GM13977 (cell line): ENCODE measurements around the gene NF2.

Experiments used
- DNase-seq: peaks from one replicate; pipeline ENCODE4 v3.0.0; 2012; ENCODE audit warnings: low spot score
- in situ Hi-C: fragments of 300-500 bp; cut with MboI; formaldehyde crosslinking; loops from one replicate; pipeline ENCODE4 v1.12.0; 2022; ENCODE audit warnings: low sequenced_read_pairs, low pct_unique_long_range_greater_than_20kb, mixed read lengths, inconsistent platforms; ENCODE audit not compliant: unreplicated experiment
- TF ChIP-seq, protein P1 (sequence below): IDR thresholded peaks from 2 replicates; pipeline ENCODE4 v1.5.1; 2012; ENCODE audit warnings: mild to moderate bottlenecking, control low read depth; ENCODE audit not compliant: insufficient read depth; ENCODE audit errors: extremely low read depth, missing control alignments

The NF2 gene

DNA sequence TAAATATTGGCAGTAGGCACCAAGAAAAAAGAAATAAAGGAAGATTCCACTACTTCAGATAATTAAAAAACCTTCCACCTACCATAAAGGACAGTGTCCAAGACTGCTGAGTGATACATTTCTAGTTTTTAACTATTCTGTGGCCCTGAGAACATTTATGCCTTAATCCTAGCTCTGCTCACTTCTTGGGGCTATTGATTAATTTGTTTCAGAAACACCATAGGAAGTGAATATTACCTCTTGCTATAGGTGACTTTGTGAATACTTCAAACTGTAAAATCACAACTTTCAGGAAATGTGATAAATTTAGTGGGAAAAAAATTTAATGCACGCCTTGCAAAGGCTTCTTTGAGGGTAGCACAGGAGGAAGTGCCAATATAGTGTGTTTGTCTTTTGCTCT, 35.2 kb downstream of the NF2 start:
- in situ Hi-C loops: no loop called here
- DNase-seq: no peak
- TF ChIP-seq, protein P1, sequence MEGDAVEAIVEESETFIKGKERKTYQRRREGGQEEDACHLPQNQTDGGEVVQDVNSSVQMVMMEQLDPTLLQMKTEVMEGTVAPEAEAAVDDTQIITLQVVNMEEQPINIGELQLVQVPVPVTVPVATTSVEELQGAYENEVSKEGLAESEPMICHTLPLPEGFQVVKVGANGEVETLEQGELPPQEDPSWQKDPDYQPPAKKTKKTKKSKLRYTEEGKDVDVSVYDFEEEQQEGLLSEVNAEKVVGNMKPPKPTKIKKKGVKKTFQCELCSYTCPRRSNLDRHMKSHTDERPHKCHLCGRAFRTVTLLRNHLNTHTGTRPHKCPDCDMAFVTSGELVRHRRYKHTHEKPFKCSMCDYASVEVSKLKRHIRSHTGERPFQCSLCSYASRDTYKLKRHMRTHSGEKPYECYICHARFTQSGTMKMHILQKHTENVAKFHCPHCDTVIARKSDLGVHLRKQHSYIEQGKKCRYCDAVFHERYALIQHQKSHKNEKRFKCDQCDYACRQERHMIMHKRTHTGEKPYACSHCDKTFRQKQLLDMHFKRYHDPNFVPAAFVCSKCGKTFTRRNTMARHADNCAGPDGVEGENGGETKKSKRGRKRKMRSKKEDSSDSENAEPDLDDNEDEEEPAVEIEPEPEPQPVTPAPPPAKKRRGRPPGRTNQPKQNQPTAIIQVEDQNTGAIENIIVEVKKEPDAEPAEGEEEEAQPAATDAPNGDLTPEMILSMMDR: no peak

DNA sequence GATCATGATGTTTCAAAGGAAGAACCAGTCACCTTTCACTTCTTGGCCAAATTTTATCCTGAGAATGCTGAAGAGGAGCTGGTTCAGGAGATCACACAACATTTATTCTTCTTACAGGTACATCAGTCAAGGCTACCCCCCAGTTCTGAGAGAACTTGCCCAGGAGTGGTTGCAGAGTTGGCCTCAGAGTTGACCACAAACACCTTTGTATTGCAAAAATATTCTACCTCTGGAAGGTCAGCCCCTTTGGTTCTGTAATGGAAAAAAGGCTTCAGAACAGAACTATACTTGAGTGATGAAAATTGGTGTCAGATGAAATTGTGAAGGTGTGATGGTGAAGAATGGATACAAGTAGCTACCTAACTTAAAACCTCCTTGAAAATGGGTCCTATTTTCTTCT, 35.7 kb downstream of the NF2 start:
- TF ChIP-seq, protein P1: no peak
- DNase-seq: no peak
- in situ Hi-C loops: no loop called here

DNA sequence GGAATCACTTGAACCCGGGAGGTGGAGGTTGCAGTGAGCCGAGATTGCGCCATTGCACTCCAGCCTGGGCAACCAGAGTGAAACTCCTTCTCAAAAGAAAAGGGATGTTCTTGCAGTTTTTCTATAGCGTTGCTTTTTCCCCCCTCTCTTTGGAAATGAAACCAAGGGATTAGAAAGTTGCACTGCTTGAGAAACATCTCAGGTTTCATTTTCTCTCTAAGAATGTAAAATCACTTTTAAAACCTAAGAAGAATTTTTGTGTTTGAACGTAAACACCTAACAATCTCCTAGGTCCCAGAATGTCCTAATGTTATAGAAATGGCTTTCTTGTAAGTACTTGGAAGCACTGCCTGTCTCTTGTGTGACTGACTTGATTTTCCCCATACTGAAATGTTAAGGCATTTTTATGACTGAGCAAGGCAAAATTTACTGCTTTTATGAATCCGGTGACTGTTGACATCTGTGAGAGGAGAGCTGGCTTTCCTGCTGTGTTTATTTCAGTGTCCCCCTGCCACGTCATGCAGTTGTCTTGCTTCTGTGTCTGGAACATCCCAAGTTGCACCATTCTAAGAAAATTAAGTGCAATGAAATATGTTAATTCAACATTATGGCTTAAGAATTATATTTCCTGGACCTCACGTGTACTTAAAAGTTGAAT, 37.7 kb downstream of the NF2 start:
- TF ChIP-seq, protein P1: no peak
- in situ Hi-C loops: no loop called here
- DNase-seq: no peak

DNA sequence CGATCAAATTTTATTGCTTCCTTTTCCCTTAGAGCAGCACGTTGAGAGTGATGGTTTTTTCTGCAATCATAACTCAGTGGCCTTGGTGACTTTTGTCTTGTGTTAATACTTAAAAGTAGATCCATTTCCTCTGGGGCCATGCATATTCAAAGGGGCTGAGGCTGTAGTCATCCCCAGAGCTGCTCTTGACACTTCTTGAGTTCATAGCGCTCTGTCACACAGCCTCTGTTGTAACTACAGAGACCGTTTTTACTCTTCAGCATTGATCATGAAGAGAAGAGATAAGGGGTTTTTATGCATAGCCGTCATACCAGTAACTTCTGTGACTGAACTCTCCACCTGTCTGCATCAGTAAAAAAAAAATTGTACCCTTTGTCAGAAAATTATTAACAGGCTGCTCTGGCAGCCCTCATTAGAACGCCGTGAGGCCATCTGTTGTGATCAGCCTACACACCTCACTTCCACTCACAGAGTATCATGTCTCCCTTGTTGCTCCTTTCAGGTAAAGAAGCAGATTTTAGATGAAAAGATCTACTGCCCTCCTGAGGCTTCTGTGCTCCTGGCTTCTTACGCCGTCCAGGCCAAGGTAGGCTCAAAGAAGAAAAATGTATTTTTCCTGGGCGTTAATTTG, 38.4 kb downstream of the NF2 start:
- in situ Hi-C loops: no loop called here
- TF ChIP-seq, protein P1: no peak
- DNase-seq: no peak

DNA sequence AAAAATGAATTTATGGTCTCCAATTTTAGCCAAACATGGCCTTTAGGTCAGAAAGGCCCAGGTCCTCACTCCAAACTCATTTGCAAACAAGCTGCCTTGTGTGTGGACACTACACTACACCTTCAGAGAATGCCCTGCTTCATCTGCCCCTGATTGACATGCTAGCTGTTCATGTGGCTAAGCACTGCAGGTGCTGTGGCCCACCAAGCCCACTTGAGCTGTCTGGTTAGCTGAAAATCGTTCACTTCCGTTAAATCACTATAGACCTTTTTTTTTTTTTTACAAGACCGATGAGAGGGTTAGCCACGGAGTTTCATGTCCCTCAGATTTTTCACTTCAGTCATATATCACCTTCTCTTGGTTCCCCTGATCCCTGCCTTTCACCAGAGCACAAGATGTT, 39.3 kb downstream of the NF2 start:
- peak; percentile 31 for DNase-seq
- TF ChIP-seq, protein P1: no peak
- in situ Hi-C loops: no loop called here

DNA sequence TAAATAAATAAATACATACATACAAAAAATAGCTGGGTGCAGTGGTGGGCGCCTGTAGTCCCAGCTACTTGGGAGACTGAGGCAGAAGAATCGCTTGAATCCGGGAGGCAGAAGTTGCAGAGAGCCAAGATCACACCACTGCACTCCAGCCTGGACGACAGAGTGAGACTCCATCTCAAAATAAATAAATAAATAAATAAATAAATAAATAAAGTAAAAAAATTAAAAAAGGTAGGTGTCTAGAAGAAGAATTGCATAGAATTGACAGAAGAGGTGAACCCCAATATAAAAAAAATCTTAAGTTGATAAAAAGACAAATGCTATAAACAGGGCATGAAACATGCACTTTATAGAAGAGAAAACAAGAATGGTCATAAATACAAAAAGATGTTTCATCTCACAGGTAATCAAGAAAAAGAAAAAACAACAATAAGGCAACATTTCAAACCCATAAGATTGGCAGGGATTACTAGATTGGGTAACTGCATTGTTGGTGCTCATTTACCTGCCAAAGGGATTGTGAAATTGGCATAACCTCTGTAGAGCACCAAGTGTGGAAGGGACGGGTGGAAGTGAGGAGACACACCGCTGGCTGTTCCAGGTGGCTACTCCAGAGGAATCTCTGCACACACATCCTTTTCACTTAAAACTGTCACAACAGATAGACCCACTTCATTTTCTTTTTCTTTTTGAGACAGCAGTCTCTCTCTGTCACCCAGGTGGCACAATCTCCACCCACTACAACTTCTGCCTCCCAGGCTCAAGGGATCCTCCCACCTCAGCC, 44.7 kb downstream of the NF2 start:
- TF ChIP-seq, protein P1: no peak
- DNase-seq: no peak
- in situ Hi-C loops: no loop called here
